DND-41 (cell line): Measurements from ENCODE around the gene ZHX3.

Source experiments
- ATAC-seq: fragments of 200-7000 bp; cut with Tn5 transposase; 3 replicates; pipeline ENCODE4 v1.9.1; 2021; ENCODE audit warnings: low read depth; ENCODE audit not compliant: insufficient read depth
- DNase-seq: peaks from one replicate; pipeline ENCODE4 v3.0.0-alpha.2; 2020
- H2AFZ ChIP-seq: 2 replicates; pipeline ENCODE4 v1.6.0; 2012; ENCODE audit warnings: low read depth, low read length
- H3K27ac ChIP-seq: 2 replicates; pipeline ENCODE4 v1.5.1; 2012; ENCODE audit warnings: low read length, inconsistent platforms
- H3K27me3 ChIP-seq: fragments of 200-600 bp; sonication (generic); 2 replicates; pipeline ENCODE4 v1.6.0; 2012; ENCODE audit warnings: low read length, mild to moderate bottlenecking, inconsistent platforms; ENCODE audit not compliant: insufficient read depth, poor library complexity
- H3K36me3 ChIP-seq: 2 replicates; pipeline ENCODE4 v1.5.1; 2012; ENCODE audit warnings: low read length, inconsistent platforms; ENCODE audit not compliant: insufficient read depth
- H3K4me1 ChIP-seq: 2 replicates; pipeline ENCODE4 v1.5.1; 2012; ENCODE audit warnings: mild to moderate bottlenecking, low read length; ENCODE audit not compliant: insufficient read depth
- H3K4me2 ChIP-seq: 2 replicates; pipeline ENCODE4 v1.6.0; 2012; ENCODE audit warnings: mild to moderate bottlenecking, moderate library complexity, low read length, inconsistent platforms; ENCODE audit not compliant: insufficient read depth
- H3K4me3 ChIP-seq, 2 experiments: fragments of 200-600 bp in 1 of 2; shearing (Covaris generic) in 1 of 2; 2 replicates each; pipeline ENCODE4 v1.5.1; 2012 to 2016; ENCODE audit warnings: inconsistent platforms in 2 of 2, low read length in 2 of 2, mild to moderate bottlenecking in 2 of 2, low read depth in 1 of 2, moderate library complexity in 1 of 2
- H3K79me2 ChIP-seq: 2 replicates; pipeline ENCODE4 v1.6.0; 2012; ENCODE audit warnings: low read length, inconsistent platforms; ENCODE audit not compliant: insufficient read depth
- H3K9ac ChIP-seq: 2 replicates; pipeline ENCODE4 v1.6.0; 2012; ENCODE audit warnings: low read depth, mild to moderate bottlenecking, inconsistent platforms, low read length, moderate library complexity
- H3K9me3 ChIP-seq: 2 replicates; pipeline ENCODE4 v1.5.1; 2012; ENCODE audit warnings: low read length, moderate library complexity, mild to moderate bottlenecking, inconsistent platforms; ENCODE audit not compliant: insufficient read depth, severe bottlenecking
- H4K20me1 ChIP-seq: 2 replicates; pipeline ENCODE4 v1.6.0; 2012; ENCODE audit warnings: low read length; ENCODE audit not compliant: insufficient read depth
- EZH2 ChIP-seq: IDR thresholded peaks from 3 replicates; pipeline ENCODE4 v1.6.1; 2012; ENCODE audit warnings: borderline replicate concordance, low read depth, mild to moderate bottlenecking, moderate library complexity, low read length, inconsistent platforms; ENCODE audit not compliant: severe bottlenecking
- TF ChIP-seq, protein P1 (sequence below): IDR thresholded peaks from 2 replicates; pipeline ENCODE4 v1.5.1; 2012; ENCODE audit warnings: borderline replicate concordance, low read length, moderate library complexity, mild to moderate bottlenecking; ENCODE audit not compliant: poor library complexity, severe bottlenecking; ENCODE audit errors: extremely low read depth

The ZHX3 gene

DNA sequence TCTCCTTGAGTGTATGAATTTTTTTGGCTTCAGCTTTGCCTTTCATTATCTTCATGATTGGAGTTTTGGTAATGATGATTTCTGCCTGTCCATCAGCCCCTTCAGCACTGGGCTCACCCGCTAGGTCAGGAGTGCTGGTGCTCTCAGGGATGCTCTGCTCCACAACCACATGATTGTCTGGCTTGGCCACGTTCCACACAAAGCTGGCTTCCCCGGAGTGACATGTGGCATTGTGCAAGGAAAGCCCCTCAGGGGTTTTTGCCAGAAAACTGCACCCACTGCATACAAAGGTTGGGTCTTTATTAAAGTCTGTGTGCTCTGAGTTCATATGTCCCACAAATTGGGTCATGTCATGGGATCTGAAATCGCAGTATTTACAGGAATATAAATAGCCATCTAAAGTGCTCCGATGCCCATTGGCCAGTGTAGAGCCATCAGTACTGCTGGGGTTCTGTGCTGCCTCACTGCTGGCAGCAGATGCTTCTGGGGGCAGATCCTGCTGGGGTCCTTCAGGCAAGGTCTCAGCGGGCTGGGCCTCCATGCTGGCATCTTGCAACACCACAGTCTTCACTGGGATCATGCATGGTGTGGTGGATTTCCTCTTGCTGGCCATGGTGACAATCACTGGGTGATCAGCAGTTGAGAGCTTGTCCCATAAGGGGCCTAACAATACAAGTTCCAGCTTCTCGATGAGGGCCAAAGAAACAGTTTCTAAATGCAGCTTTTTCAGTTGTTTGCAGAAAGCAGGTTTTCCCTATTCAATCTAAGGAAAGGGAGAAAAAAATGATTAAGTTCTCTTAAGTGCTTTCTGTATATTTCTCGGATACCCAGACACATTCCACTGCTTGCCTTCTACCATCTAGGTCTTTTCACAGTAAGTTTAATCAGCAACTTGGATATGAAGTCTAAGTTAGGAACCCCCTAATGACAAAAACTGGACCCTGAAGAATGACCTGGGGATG lies 112.9 kb downstream of the ZHX3 start:
- Histone ChIP-seq H3K4me1 (no peaks in the 10 kb centered on the region), H2AFZ (no peak overlapping the region)

DNA sequence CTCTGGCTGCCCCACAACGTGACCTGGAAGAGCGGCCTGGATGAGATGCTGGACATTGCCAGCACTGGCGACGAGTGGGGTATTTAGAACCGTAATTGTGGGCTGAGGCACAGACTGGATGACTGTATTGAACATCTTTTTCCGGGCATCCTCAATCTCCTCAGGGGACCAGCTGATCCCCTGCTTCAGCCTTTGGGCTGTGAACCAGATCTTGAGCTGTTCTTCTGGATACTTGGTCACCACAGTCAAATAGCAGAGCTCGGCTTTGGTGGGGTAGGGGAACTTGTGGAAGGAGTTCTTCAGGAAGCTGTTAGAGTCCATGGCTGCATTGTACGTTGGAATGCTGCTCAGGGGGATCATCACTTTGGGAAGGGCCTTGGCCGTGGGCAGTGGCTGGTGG lies 113.9 kb downstream of the ZHX3 start:
- Histone ChIP-seq H3K79me2 (no peaks in the 10 kb centered on the region), H3K4me3 (no peak overlapping the region), H2AFZ (no peak overlapping the region), H4K20me1 (no peaks in the 10 kb centered on the region), H3K27me3 (no peaks in the 10 kb centered on the region), H3K4me1 (no peaks in the 10 kb centered on the region), H3K4me2 (no peak overlapping the region), H3K36me3 (peaks cover 24% of the 10 kb centered on the region), H3K9ac (no peak overlapping the region), H3K27ac (no peak overlapping the region), H3K9me3 (peaks cover 7% of the 10 kb centered on the region)
- no peak for ATAC-seq
- DNase-seq: no peak
- TF ChIP-seq, protein P1, sequence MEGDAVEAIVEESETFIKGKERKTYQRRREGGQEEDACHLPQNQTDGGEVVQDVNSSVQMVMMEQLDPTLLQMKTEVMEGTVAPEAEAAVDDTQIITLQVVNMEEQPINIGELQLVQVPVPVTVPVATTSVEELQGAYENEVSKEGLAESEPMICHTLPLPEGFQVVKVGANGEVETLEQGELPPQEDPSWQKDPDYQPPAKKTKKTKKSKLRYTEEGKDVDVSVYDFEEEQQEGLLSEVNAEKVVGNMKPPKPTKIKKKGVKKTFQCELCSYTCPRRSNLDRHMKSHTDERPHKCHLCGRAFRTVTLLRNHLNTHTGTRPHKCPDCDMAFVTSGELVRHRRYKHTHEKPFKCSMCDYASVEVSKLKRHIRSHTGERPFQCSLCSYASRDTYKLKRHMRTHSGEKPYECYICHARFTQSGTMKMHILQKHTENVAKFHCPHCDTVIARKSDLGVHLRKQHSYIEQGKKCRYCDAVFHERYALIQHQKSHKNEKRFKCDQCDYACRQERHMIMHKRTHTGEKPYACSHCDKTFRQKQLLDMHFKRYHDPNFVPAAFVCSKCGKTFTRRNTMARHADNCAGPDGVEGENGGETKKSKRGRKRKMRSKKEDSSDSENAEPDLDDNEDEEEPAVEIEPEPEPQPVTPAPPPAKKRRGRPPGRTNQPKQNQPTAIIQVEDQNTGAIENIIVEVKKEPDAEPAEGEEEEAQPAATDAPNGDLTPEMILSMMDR: no peak
- no peak for TF ChIP-seq EZH2

More for the DNA sequence above, 112.9 kb downstream of the ZHX3 start:
- ATAC-seq (no peak), DNase-seq (no peak)
- H3K9ac ChIP-seq: no peak overlapping the region
- no peak overlapping the region for H3K4me3 ChIP-seq
- no peaks in the 10 kb centered on the region for H3K27me3 ChIP-seq
- no peak overlapping the region for H3K4me2 ChIP-seq
- no peaks in the 10 kb centered on the region for H3K9me3 ChIP-seq
- H3K36me3 ChIP-seq: peaks cover 24% of the 10 kb centered on the region
- H3K27ac ChIP-seq: no peak overlapping the region
- TF ChIP-seq, protein P1: no peak
- no peak for TF ChIP-seq EZH2
- no peaks in the 10 kb centered on the region for H4K20me1 ChIP-seq
- no peaks in the 10 kb centered on the region for H3K79me2 ChIP-seq

DNA sequence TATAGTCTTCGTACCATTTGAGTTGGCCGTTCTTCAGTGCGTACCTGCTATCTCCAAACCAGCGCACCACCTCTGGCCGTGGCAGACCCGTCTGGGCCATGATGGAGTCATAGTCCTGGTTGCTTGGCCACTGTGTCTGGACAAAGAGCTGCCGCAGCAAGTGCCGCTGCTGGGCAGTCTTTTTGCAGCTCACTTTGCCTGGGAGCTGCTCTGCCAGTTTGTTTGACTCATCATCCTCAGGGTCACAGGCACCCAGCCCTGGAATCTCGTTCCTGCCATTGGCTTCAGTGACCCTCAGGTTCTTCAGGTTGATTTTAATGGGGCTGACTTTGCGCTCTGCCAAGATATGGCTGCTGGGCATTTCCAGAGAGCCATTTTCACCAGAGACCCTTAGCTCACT lies 115.1 kb downstream of the ZHX3 start:
- Histone ChIP-seq H3K9ac (no peak overlapping the region), H3K4me3 (no peak overlapping the region), H3K79me2 (no peaks in the 10 kb centered on the region), H3K36me3 (peaks cover 24% of the 10 kb centered on the region), H3K9me3 (peaks cover 9% of the 10 kb centered on the region), H3K27me3 (no peaks in the 10 kb centered on the region), H2AFZ (no peak overlapping the region), H3K27ac (no peak overlapping the region), H3K4me2 (no peak overlapping the region), H3K4me1 (no peaks in the 10 kb centered on the region), H4K20me1 (no peaks in the 10 kb centered on the region)
- no peak for ATAC-seq
- TF ChIP-seq, protein P1: no peak
- TF ChIP-seq EZH2: no peak
- no peak for DNase-seq
